ENCODE results near the gene GOLGA6A. TPM values are rescaled to one million over a fixed set of nuclear protein-coding genes. Genes with fewer than 3 reads are reported as not detected.

Gene GOLGA6A
- total and polyA plus RNA-seq, 9 of the 15 experiments (the other 6 are each of a cell fraction or from before 2014, with no cell fraction given) = not detected

DNA sequence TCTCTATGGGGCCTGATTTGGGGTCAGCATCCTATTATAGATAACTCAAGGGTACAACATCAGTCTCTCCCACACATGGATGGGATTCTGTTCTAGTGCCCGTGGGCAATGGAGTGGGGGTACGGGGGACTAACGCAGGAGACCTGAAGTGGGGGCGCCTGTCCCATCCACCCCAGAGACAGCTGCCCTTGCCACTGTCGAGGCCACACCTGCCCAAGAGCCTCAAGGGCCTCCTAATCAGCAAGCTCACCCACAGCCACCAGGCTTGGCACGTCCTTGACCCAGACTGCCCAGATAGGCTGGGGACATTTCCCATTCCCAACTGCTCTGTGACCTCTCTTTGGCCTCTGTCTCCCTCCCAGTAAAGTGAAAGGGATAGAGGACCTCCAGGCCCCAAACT, 39.5 kb upstream of the GOLGA6A start:
- intact Hi-C loops (cut with micrococcal nuclease) (no loop called here), in situ Hi-C loops (cut with MboI) (loop anchor here (10.0 kb wide), 1 partner anchor 67 kb away; no protein-coding TSS in a partner anchor)
- 0% methylated on average over 6 of the region's 6 CpGs for WGBS (ENCODE audit: insufficient coverage, low coverage, missing lambda C conversion rate)
- H3K4me2 ChIP-seq (ENCODE audit: insufficient read depth, low read length) = no peak overlapping the region
- H3K9me3 ChIP-seq (replicated peaks; ENCODE audit: control insufficient read depth, insufficient read depth, low read depth, low read length) = no peaks in the 10 kb centered on the region
- H3K4me3 ChIP-seq = no peak overlapping the region
- no peak for ATAC-seq
- BruUV-seq (replicated peaks) = no TSS peak
- no peak overlapping the region for H3K9ac ChIP-seq (ENCODE audit: insufficient read depth in 1 of 2, low read depth in 2 of 2, low read length in 2 of 2)
- H3K4me1 ChIP-seq (replicated peaks in 1 of 2; ENCODE audit: control insufficient read depth in 2 of 2, insufficient read depth in 2 of 2, low read length in 2 of 2) = no peaks in the 10 kb centered on the region
- H3K79me2 ChIP-seq (ENCODE audit: control insufficient read depth, insufficient read depth, low read length) = no peaks in the 10 kb centered on the region
- TF ChIP-seq, protein P1, sequence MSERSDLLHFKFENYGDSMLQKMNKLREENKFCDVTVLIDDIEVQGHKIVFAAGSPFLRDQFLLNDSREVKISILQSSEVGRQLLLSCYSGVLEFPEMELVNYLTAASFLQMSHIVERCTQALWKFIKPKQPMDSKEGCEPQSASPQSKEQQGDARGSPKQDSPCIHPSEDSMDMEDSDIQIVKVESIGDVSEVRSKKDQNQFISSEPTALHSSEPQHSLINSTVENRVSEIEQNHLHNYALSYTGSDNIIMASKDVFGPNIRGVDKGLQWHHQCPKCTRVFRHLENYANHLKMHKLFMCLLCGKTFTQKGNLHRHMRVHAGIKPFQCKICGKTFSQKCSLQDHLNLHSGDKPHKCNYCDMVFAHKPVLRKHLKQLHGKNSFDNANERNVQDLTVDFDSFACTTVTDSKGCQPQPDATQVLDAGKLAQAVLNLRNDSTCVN (CRISPR knock-in tag; IDR thresholded peaks at IDR 0.05) = no peak
- TF ChIP-seq ZFX (CRISPR knock-in tag; IDR thresholded peaks at IDR 0.05) = no peak
- no peak for TF ChIP-seq BACH1 (tag; IDR thresholded peaks at IDR 0.05)
- TF ChIP-seq ZBTB1 (CRISPR knock-in tag; IDR thresholded peaks at IDR 0.05; ENCODE audit: borderline replicate concordance, low read depth) = no peak
- no peak for TF ChIP-seq ZNF764 (CRISPR knock-in tag; IDR thresholded peaks at IDR 0.05; ENCODE audit: low read depth)
- no peak for TF ChIP-seq BDP1 (IDR thresholded peaks at IDR 0.05; ENCODE audit: insufficient read depth, insufficient read length)
- TF ChIP-seq HDAC6 (IDR thresholded peaks at IDR 0.05; ENCODE audit: low read depth, low read length) = no peak
- TF ChIP-seq HNRNPL (IDR thresholded peaks at IDR 0.05; ENCODE audit: low read depth, low read length) = no peak
- no peak for TF ChIP-seq SREBF2 (CRISPR knock-in tag; IDR thresholded peaks at IDR 0.05)
- TF ChIP-seq, protein P2, sequence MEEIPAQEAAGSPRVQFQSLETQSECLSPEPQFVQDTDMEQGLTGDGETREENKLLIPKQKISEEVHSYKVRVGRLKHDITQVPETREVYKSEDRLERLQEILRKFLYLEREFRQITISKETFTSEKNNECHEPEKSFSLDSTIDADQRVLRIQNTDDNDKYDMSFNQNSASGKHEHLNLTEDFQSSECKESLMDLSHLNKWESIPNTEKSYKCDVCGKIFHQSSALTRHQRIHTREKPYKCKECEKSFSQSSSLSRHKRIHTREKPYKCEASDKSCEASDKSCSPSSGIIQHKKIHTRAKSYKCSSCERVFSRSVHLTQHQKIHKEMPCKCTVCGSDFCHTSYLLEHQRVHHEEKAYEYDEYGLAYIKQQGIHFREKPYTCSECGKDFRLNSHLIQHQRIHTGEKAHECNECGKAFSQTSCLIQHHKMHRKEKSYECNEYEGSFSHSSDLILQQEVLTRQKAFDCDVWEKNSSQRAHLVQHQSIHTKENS (CRISPR knock-in tag; IDR thresholded peaks at IDR 0.05) = no peak
- TF ChIP-seq MYC (IDR thresholded peaks at IDR 0.05; ENCODE audit: low read depth, low read length) = no peak
- TF ChIP-seq MYC (CRISPR knock-in tag; IDR thresholded peaks at IDR 0.05; ENCODE audit: borderline replicate concordance, low read depth) = no peak
- H3K9me1 ChIP-seq (ENCODE audit: control insufficient read depth, insufficient read depth, low read length) = no peaks in the 10 kb centered on the region
- no peak for FAIRE-seq
- no peak for DNase-seq (ENCODE audit: extremely low read depth in 1 of 4, low spot score in 3 of 4)
- H4K20me1 ChIP-seq (replicated peaks; ENCODE audit: control insufficient read depth, insufficient read depth, low read length) = 0 out of 2 replicates have a peak, but pooled peaks cover 3% of the 10 kb centered on the region
- no peak overlapping the region for H3K27ac ChIP-seq (ENCODE audit: extremely low read depth, low read depth, low read length)
- H2AFZ ChIP-seq (ENCODE audit: low read depth, low read length) = no peak overlapping the region
- no peaks in the 10 kb centered on the region for H3K36me3 ChIP-seq (ENCODE audit: control insufficient read depth, insufficient read depth, low read length)
- H3K27me3 ChIP-seq (ENCODE audit: control insufficient read depth in 2 of 2, insufficient read depth in 2 of 2, low read length in 2 of 2) = peaks cover 5 to 25% of the 10 kb centered on the region in 2 experiments; a peak in 3 of 5 replicates
- ChIA-PET POLR2A (interaction anchor here (0.9 to 1.0 kb wide), 2 partner anchors 201 to 208 kb away, joined by 3 to 5 read pairs; no protein-coding TSS in a partner anchor), CTCF (ENCODE audit: low intra/inter-chr PET ratio) (no interaction called here)

Measured in K562 (cell line).